GM12874 (cell line): ENCODE measurements around the gene AGTPBP1.

ENCODE experiments used
- CTCF ChIP-seq: IDR thresholded peaks from 2 replicates; pipeline ENCODE4 v1.5.1; 2011; ENCODE audit warnings: low read depth, mild to moderate bottlenecking, control low read depth, low read length, moderate library complexity; ENCODE audit not compliant: insufficient read depth

AGTPBP1 gene

DNA sequence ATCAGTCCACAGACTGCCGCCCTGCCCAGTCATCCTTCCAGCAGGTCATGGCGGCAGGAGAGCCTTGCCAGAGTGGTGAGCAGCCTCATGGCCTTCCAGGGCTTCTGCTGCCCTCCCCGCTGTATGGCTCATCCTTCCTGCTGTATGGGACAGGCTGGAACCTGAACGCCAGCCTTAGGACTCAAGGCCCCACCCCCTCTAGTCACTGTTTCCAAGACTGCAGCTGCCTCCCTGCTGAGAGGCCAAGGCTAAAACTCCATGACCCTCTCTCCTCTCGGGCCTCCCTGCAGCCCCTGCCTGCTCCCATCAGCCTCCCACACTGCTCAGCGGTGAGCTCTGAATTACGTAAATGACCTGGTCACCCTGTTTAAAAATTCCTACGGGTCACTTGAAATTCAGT, 227.5 kb downstream of the AGTPBP1 start:
- TF ChIP-seq CTCF, result no peak

DNA sequence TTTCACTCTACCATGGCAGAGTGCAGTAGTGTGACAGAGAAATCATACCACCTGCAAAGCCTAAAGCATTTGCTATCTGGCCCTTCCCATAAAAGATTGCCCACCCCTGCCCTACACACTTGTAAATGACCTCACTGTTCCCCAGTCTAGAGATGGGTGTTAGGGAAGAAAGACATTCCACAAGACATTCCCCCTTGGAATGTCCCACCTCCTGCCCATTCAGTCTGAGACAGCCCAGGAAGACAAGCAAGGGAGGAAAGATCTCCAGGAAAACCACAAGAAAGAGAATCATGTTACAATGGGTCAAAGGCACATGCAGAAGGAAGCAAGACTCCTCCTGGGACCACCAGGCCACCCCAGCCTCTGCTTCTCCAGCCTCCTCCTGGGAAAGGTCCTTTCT, 230.0 kb downstream of the AGTPBP1 start:
- TF ChIP-seq CTCF, result no peak

GRCh38 chr9:85510830-85511504, 230.8 kb downstream of the AGTPBP1 start:
- TF ChIP-seq CTCF, result no peak

GRCh38 chr9:85508616-85509015, 233.1 kb downstream of the AGTPBP1 start:
- TF ChIP-seq CTCF, result no peak

DNA sequence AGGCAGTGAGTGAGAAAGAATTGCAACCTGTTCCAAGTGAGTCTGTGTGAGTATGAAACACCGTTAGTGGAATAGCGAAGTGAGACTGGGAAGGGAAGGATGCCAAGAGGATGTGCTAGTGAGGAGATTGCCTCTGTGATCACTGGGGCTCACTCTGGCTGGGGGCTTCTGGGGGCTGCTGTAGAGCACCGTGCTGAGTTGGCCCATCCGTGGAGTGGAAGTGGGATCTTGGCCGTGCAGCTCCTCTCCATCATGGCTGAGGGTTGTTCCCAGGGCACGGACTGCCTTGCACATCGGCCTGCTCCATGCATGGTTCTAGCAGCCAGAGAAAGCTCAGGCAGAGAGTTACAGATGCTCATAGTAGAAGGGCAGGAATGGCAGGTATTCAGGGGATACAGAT, 236.1 kb downstream of the AGTPBP1 start:
- no peak for TF ChIP-seq CTCF

- TF ChIP-seq CTCF, result no peak
Measured at GRCh38 chr9:85502815-85503655, 238.7 kb downstream of the AGTPBP1 start.

- TF ChIP-seq CTCF, result no peak
Measured at GRCh38 chr9:85501882-85502281, 239.9 kb downstream of the AGTPBP1 start.
